DOHH2 (cell line): ENCODE data around the gene SBK3.

Experiments
- H3F3A ChIP-seq: fragments of 200-600 bp; sonication (generic), shearing (Covaris generic); 2 replicates; pipeline ENCODE4 v1.6.0; 2016; ENCODE audit warnings: antibody characterized with exemption, mild to moderate bottlenecking; ENCODE audit not compliant: control insufficient read depth, insufficient read depth
- H3K27ac ChIP-seq: fragments of 200-600 bp; sonication (generic); 2 replicates; pipeline ENCODE4 v1.5.1; 2014; ENCODE audit warnings: low read depth, mild to moderate bottlenecking, low read length, moderate library complexity
- H3K27me3 ChIP-seq: fragments of 200-600 bp; sonication (generic); 2 replicates; pipeline ENCODE4 v1.6.1; 2014; ENCODE audit warnings: mild to moderate bottlenecking, low read length, mixed read lengths; ENCODE audit not compliant: control insufficient read depth
- H3K36me3 ChIP-seq: fragments of 200-600 bp; sonication (generic); 2 replicates; pipeline ENCODE4 v1.6.1; 2014; ENCODE audit warnings: mild to moderate bottlenecking, low read length, moderate library complexity, mixed read lengths; ENCODE audit not compliant: control insufficient read depth
- H3K4me1 ChIP-seq: fragments of 200-600 bp; sonication (generic); 2 replicates; pipeline ENCODE4 v1.6.1; 2014; ENCODE audit warnings: mild to moderate bottlenecking, low read length, mixed read lengths; ENCODE audit not compliant: control insufficient read depth
- H3K4me2 ChIP-seq: fragments of 200-600 bp; sonication (generic); 2 replicates; pipeline ENCODE4 v1.6.0; 2014; ENCODE audit warnings: mild to moderate bottlenecking, low read length, moderate library complexity
- H3K4me3 ChIP-seq: fragments of 200-600 bp; sonication (generic); 2 replicates; pipeline ENCODE4 v1.5.1; 2014; ENCODE audit warnings: mild to moderate bottlenecking, low read length, mixed read lengths
- H3K79me2 ChIP-seq: fragments of 200-600 bp; sonication (generic); 2 replicates; pipeline ENCODE4 v1.6.1; 2014; ENCODE audit warnings: mild to moderate bottlenecking, low read length, mixed read lengths; ENCODE audit not compliant: control insufficient read depth
- H3K9me2 ChIP-seq: fragments of 200-600 bp; sonication (generic); replicated peaks from 2 replicates; pipeline ENCODE4 v1.6.1; 2014; ENCODE audit warnings: mild to moderate bottlenecking, low read length, mixed read lengths; ENCODE audit not compliant: control insufficient read depth
- H3K9me3 ChIP-seq: fragments of 200-600 bp; sonication (generic); 2 replicates; pipeline ENCODE4 v1.6.1; 2014; ENCODE audit warnings: antibody characterized with exemption, low read length, mixed read lengths; ENCODE audit not compliant: control insufficient read depth, insufficient read depth
- H4K20me1 ChIP-seq: fragments of 200-600 bp; sonication (generic); 2 replicates; pipeline ENCODE4 v1.6.0; 2014; ENCODE audit warnings: low read depth, mild to moderate bottlenecking, antibody characterized with exemption, low read length, moderate library complexity; ENCODE audit not compliant: control insufficient read depth, insufficient read depth
- CTCF ChIP-seq: fragments of 200-600 bp; sonication (generic); IDR thresholded peaks from one replicate; pipeline ENCODE4 v1.5.1; 2014; ENCODE audit warnings: antibody characterized with exemption, mild to moderate bottlenecking, low read depth, low read length; ENCODE audit not compliant: poor library complexity, severe bottlenecking
- EZH2phosphoT487 ChIP-seq: fragments of 200-600 bp; sonication (generic); IDR thresholded peaks from 2 replicates; pipeline ENCODE4 v1.6.1; 2017; ENCODE audit warnings: borderline replicate concordance, mild to moderate bottlenecking, antibody characterized with exemption, low read length, moderate library complexity, mixed read lengths

SBK3 gene

GRCh38 chr19:55554302-55554701 lies 9.0 kb upstream of the SBK3 start:
- Histone ChIP-seq H3K4me3 (no peak overlapping the region), H3K4me1 (peaks cover 11% of the 10 kb centered on the region), H4K20me1 (no peaks in the 10 kb centered on the region), H3K79me2 (no peaks in the 10 kb centered on the region), H3F3A (no peaks in the 10 kb centered on the region), H3K27me3 (peaks cover 7% of the 10 kb centered on the region), H3K4me2 (no peak overlapping the region), H3K9me2 (no peaks in the 10 kb centered on the region), H3K9me3 (no peaks in the 10 kb centered on the region), H3K36me3 (no peaks in the 10 kb centered on the region), H3K27ac (no peak overlapping the region)
- TF ChIP-seq CTCF (no peak), EZH2phosphoT487 (no peak)

- Histone ChIP-seq H3K27me3 (peaks cover 7% of the 10 kb centered on the region), H3F3A (no peaks in the 10 kb centered on the region), H3K36me3 (no peaks in the 10 kb centered on the region), H3K9me3 (no peaks in the 10 kb centered on the region), H3K79me2 (no peaks in the 10 kb centered on the region), H4K20me1 (no peaks in the 10 kb centered on the region), H3K27ac (no peak overlapping the region), H3K9me2 (no peaks in the 10 kb centered on the region), H3K4me3 (no peak overlapping the region), H3K4me1 (peaks cover 11% of the 10 kb centered on the region), H3K4me2 (no peak overlapping the region)
- TF ChIP-seq CTCF, result no peak
- no peak for TF ChIP-seq EZH2phosphoT487
These were observed 8.2 kb upstream of the SBK3 start for GRCh38 chr19:55553217-55554182.

GRCh38 chr19:55552620-55553019 lies 7.3 kb upstream of the SBK3 start:
- Histone ChIP-seq H3K4me1 (peaks cover 11% of the 10 kb centered on the region), H3K27ac (no peak overlapping the region)

More at GRCh38 chr19:55552620-55553019, 7.3 kb upstream of the SBK3 start:
- H3K79me2 ChIP-seq, result no peaks in the 10 kb centered on the region
- TF ChIP-seq CTCF (no peak), EZH2phosphoT487 (no peak)
- no peak overlapping the region for H3K4me2 ChIP-seq
- no peaks in the 10 kb centered on the region for H3K9me3 ChIP-seq
- H3F3A ChIP-seq, result no peaks in the 10 kb centered on the region
- no peaks in the 10 kb centered on the region for H4K20me1 ChIP-seq
- no peaks in the 10 kb centered on the region for H3K36me3 ChIP-seq
- H3K27me3 ChIP-seq, result peaks cover 7% of the 10 kb centered on the region
- H3K4me3 ChIP-seq, result no peak overlapping the region
- no peaks in the 10 kb centered on the region for H3K9me2 ChIP-seq
